Fibroblast of gingiva (primary cell): ENCODE measurements around the gene TSC22D3.

Source experiments
- DNase-seq: peaks from one replicate; pipeline ENCODE4 v3.0.0-alpha.2; 2011; ENCODE audit warnings: low read depth

Gene TSC22D3

GRCh38 chrX:107760304-107761077, 15.1 kb downstream of the TSC22D3 start:
- DNase-seq, result no peak

DNA sequence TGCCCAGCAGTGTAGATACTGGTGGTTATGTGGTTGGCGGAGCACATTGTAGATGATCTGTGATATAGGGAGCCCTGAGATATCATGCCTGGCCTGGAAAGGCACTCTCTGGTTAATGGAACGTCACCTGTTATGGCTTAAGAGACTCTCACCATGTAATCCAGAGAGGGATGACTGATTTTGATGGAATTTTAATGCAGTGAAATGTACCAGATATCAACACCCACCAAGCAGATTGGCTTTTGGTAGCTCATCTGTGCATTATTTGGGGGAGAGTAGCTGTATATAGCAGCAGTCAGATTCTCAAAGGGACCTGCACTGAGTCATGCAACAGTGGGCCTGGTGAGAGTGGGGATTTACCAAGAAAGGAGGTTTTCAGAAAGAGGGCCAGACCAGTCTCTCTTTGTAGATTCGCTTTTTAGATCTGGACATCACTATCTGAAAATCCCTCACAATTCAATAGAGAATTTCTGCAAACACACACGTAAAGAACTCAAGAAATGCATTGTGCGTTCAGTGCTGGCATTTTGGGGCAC, 17.3 kb downstream of the TSC22D3 start:
- DNase-seq, result no peak

DNA sequence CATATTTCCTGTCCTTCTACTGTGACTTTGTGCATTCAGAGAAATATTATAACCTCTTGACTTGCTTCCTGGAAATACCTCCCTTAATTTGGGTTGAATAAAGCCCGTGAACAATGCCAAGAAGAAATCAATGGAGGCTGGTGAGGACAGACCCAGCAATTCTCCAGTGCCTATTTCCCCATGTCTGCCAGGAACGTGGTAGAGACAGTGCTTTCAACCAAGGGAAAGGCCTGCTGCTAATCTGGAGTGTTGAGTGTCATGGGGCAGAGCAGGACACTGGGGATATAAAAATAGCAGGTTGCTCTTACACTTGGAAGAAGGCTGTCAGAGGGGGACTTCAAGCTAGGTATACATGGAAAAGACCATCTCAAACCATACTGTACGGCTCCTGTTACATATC, 19.9 kb downstream of the TSC22D3 start:
- no peak for DNase-seq

- no peak for DNase-seq
Measured at GRCh38 chrX:107753187-107753586, 22.4 kb downstream of the TSC22D3 start.

GRCh38 chrX:107752714-107753113, 22.9 kb downstream of the TSC22D3 start:
- no peak for DNase-seq

DNA sequence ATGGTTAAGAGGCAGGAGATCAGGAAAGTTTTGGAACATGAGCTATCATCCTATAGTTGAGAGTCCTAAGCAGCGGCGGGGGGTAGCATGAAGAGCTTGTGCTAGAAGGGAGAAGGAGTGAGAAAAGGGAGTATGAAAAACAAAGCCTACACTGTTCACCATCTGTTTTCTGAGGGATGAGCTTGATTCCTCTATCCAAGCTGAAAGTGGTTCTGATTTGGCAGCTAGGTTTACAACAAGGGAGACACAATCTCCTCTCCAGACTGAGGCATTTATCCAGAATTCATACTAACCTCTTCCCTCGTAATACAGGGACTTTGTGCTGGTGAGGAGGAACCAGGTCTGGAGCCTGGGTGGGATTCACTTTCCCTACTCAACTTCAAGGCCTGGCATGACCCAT, 23.5 kb downstream of the TSC22D3 start:
- no peak for DNase-seq

- no peak for DNase-seq
Measured at GRCh38 chrX:107750861-107751445, 24.6 kb downstream of the TSC22D3 start.

GRCh38 chrX:107750263-107750662, 25.3 kb downstream of the TSC22D3 start:
- DNase-seq, result no peak

DNA sequence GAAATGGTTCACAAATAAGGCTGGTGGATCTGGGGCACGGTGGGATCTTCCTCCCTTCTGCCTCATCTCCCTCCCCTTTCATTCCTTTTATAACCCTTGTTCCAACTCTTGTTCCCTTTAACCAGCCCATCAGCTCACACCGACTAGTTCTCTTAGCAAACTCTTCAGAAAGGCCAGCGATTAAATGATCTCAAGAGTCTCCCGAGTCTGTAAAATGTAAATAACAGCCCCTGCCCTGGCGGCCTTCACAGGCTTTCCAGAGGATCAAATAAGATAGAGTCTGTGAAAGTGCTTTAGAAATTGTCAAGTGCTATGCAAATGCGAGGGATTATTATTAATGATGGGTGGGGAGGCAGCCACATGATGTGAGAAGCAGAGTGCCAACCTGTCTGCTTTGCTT, 27.1 kb downstream of the TSC22D3 start:
- DNase-seq, result no peak

DNA sequence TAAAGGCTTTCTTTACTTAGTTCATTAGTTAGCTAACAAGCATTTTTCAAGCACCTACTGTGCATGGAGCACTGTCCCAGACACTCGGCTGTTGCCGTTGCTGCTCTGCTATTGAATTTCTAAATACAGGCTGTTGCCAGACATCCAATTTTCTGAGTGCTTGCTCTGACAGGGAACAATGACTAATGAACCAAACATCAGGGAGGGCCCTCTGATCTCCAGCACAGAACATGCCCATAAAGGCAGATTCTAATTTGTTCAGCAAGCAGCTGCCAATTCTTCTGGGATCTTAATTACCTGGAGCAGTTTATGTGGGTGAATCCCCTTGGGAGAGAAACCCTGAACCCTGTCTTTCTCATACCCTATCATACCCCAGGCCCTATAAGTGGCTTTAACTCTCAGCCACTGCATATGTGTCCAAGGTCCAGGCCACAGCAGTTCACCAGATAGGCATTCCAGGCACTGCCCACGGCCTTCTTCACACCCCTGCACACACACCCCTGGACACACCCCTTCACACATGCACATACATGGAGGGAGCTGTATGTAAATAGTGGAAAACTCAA, 27.9 kb downstream of the TSC22D3 start:
- peak; percentile 62 for DNase-seq

GRCh38 chrX:107744868-107745267, 30.7 kb downstream of the TSC22D3 start:
- no peak for DNase-seq

- DNase-seq, result no peak
Measured at GRCh38 chrX:107743995-107744394, 31.6 kb downstream of the TSC22D3 start.

DNA sequence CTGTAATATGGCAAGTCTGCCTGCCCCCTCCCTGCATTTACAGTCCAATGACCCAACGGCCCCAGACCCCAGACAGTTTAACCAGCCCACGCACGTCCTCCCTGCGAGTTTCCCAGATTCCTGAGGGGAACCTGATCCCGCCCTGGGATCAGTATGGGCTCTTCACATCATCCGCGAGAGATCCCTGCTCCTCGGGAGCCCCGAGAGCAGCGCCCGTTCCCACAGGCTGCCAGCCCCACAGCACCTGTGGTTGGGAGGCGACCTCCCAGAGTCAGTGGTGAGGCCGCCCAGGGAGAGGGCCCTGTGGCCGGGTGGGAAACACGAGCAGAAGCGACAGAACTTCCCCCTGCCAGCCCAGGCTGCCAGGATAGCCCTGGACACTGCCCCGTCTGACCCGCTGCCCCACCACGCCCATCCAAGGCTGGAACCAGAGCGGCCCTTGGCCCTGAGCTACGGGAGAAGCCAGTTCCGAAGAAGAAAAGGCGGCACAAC, 32.8 kb downstream of the TSC22D3 start:
- DNase-seq, result no peak

DNA sequence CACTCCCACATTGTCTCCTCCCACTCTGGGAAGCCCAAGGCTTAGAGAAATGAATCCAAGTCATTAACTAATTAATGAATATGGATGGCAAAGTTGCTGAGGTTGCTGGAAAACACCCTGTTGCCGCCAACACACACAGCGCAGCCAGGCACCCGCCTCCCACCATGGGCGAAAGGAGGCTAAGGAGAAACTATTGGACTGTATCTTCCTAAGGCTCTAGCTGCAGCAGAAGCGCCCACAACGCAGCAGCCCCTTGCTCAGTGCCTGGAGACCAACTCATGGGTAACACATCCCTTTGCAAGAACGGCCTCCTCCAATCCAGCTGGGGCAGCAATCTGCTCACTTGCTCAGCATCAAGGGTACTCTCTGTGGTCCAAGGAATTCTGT, 34.2 kb downstream of the TSC22D3 start:
- DNase-seq, result no peak

DNA sequence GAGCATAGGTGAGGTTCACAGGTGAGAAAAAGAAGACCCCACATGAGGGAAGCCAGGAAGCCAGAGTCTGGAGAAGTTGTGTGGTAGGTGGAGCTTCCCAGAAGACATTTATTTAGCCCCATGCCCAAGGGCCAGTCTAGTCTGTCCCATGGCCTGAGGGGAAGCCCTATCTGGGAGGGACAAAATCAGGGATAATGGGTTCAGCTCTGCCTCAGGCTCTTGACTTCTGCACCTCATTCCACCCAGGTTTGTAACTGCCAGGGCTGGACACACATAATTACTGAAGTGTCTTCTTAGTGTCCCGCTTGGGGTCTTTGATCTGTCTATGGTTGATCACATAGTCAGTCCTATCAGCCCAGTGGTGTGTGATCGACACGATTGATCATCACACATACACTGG, 36.0 kb downstream of the TSC22D3 start:
- DNase-seq, result no peak

DNA sequence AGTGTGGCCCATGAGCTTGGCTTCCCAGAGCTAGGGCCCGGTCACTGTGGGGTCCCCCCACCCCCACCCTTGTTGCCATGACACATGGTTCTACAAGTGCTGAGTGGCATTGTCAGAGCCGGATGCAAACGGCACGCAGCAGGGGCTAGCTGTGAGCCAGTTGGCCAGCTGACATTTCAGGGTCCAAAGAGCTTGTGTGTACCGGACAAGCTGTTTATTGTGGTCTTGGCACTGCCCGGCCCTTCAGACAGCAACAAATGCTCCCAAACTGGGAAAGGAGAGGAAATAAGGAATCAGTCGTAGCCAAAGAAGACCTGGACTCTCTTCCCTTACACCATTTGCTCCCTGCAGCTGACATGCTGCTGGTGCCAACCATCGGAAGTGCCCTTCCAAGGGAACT, 36.8 kb downstream of the TSC22D3 start:
- DNase-seq, result no peak

- no peak for DNase-seq
Measured at GRCh38 chrX:107738272-107738671, 37.3 kb downstream of the TSC22D3 start.

DNA sequence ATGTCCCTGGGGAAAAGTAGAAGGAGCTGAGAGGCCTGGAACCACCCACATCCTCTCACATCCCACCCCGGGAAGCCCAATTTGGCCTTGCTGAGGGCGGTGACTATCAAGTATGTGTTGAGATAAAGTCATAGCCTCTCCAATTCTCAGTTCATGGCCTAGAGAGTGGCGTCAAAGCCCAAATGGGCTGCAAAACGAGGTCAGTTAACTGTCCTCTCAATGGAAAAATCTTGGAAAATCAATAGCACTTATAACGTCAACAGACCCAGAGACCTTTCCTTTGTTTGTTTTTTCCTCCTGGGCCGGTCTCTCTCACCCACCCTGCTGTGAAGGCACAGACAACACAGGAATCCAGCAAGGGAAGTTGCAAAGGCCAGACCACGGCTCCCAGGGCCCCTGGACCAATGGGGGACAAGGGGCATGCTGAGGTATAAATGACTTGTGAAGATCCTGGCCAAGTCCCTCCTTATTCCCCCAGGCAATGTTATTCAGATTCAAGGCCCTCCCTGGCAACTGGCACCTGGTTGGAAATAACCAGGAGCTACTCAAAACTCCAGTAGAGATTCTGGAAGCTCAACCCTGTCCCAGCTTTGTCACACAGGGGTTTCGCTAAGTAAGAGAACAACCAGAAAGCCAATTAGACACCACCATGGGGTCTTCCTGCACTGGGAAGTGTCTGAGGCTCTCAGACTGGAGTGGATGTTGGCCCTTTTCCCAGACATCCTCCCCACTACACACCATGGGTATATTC, 38.6 kb downstream of the TSC22D3 start:
- DNase-seq, result no peak

- no peak for DNase-seq
Measured at GRCh38 chrX:107734646-107735045, 40.9 kb downstream of the TSC22D3 start.

DNA sequence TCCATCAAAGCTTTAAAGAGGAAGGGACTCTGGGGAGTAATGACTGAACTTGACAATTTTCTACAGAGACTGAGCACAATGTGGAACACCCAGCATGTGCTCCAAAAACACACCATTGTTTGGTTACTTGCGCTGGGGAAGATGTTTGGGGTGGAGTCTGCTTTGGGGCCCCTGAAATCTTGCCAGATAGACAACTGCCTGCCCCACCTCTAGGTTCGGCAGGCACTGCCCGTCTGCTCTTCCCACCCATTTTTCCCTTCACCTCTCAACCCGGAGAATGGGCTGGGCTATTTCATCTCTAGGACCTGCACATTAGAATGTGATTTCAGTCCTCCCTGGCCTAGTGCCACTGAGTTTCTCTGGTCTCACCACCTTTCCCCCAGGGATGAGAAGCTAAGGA, 41.9 kb downstream of the TSC22D3 start:
- DNase-seq, result no peak

- peak; percentile 75 for DNase-seq
Measured at GRCh38 chrX:107731831-107732502, 43.6 kb downstream of the TSC22D3 start.
